ENCODE results near the gene COMMD9. TPM values are rescaled to one million over a fixed set of nuclear protein-coding genes. Genes with fewer than 3 reads are reported as not detected.

Gene COMMD9
- total RNA-seq = 34.8 TPM

GRCh38 chr11:36289226-36289852 lies at the start of gene COMMD9:
Gene COMMD9 (minus strand): TSS chr11:36289424. CDS start chr11:36289412, 12 bp downstream.

GRCh38 chr11:36295926-36296325 lies 6.7 kb upstream of the COMMD9 start, which contains the start of gene PRR5L:
Gene PRR5L (plus strand): TSS chr11:36296288. CDS start chr11:36401122, 104,834 bp downstream.

Other genes starting within 250 kb of the COMMD9 start
- gene PRR5L, start 6.9 kb upstream of the COMMD9 start, total RNA-seq = 31.0 TPM
- 16.7 TPM for gene TRAF6, start 220.8 kb upstream of the COMMD9 start, total RNA-seq

All from camera-type eye (tissue), 1 donor.